Skin epidermis (tissue), 12 donors: ENCODE results near the gene EVC.
A peak's percentile ranks its signal among the peaks of the same experiment; 100 is the strongest.
"Not testable (repeated sequence)": the region's sequence is repeated elsewhere in the genome, so short reads cannot be mapped to it uniquely, and the experiment has no call there.

Experiments
- H3K27ac ChIP-seq, 21 experiments: fragments of 200-600 bp; sonication (generic) in 11 of 21; one replicate each; pipeline ENCODE4 v1.5.0; 2020; ENCODE audit warnings: mild to moderate bottlenecking in 3 of 21, inconsistent platforms in 2 of 21, moderate library complexity in 2 of 21
- H3K4me3 ChIP-seq, 7 experiments: fragments of 200-600 bp; sonication (generic) in 2 of 7; one replicate each; pipeline ENCODE4 v1.5.0; 2020; ENCODE audit warnings: inconsistent platforms in 2 of 7, mild to moderate bottlenecking in 2 of 7, moderate library complexity in 1 of 7

EVC gene

DNA sequence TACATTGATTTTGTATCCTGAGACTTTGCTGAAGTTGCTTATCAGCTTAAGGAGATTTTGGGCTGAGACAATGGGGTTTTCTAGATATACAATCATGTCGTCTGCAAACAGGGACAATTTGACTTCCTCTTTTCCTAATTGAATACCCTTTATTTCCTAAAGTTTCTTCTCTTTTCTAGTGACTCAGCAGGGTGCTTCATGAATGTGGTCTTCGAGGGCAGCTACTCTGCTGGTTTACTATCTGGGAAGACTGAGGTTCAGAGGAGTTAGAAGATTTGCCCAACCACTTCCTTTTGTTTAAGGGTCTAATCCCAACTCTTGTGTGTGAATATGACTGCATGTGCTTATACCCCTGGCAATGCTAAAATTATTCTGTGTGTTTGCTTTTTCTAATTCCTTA lies 17.4 kb downstream of the EVC start:
- H3K4me3 ChIP-seq, H3K27ac ChIP-seq: not testable (repeated sequence)

GRCh38 chr4:5730436-5730835 lies 19.4 kb downstream of the EVC start:
- H3K27ac ChIP-seq, result no peak overlapping the region
- H3K4me3 ChIP-seq, result no peak overlapping the region

DNA sequence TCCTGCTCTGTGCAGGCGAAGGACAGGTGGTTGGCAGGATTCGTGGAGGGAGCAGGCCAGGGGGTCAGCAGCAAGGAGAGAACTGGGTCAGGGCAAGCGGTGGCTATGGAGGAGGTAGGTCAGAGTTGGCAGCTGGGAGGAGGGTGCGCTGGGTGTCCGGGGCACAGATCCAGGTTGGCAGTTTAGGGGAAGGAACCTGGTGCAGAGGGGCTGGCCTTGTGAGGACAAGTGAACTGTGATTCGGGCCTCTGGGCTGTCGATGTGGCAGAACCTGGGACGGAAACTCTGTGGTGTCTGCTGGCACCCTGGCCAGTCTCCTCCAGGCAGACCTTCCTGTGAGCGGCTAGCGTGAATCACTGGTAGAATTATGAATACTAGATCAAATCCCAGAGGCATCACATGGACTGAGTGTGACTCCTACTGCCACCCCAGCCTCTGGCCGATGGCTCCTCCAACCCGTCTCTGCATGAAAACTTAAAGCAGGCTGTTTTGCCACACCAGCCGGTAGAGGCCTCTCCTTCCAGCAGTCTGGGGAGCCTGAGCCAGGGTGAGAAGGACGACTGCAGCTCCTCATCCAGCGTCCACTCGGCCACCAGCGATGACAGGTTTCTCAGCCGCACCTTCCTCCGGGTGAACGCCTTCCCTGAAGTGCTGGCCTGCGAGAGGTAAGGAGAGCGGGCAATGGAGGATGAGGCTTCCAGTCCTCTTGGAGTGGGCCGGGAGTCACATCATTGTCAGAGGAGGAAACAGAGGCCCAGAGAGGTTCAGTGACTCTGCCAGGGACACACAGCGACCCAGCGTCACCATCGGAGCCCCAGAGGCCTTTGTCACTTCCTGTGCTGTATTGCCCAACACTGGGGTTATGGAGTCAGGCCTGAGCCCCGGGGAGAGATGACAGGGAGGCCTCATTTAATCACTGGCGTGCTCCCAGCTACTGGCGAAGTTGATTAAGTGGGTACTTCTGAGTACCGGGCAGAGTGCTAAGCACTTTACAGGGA lies 20.3 kb downstream of the EVC start:
- Histone ChIP-seq H3K27ac (no peak overlapping the region), H3K4me3 (no peak overlapping the region)

GRCh38 chr4:5732158-5732557 lies 21.2 kb downstream of the EVC start:
- no peak overlapping the region for H3K27ac ChIP-seq

DNA sequence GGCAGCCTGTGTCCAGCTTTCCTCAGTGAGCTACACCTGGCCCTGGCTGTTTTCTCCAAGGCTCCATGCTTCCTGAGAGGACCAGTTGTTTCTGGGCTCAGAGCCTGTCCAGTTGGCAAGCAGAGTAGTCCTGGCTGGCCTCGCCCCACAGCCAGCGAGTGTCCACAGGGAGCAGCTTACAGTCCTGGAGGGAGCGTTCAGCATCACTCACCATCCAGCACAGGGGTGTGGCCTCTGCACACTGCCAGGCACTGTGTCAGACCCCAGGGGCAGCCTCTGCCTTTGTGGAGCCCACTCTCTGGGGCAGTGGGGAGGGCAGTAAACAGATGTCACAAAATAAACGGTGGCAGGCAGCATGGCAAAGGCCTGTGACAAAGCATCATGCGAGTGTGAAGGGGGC lies 23.9 kb downstream of the EVC start:
- Histone ChIP-seq H3K4me3 (no peak overlapping the region), H3K27ac (no peak overlapping the region)

More at GRCh38 chr4:5732158-5732557, 21.2 kb downstream of the EVC start:
- H3K4me3 ChIP-seq, result no peak overlapping the region

DNA sequence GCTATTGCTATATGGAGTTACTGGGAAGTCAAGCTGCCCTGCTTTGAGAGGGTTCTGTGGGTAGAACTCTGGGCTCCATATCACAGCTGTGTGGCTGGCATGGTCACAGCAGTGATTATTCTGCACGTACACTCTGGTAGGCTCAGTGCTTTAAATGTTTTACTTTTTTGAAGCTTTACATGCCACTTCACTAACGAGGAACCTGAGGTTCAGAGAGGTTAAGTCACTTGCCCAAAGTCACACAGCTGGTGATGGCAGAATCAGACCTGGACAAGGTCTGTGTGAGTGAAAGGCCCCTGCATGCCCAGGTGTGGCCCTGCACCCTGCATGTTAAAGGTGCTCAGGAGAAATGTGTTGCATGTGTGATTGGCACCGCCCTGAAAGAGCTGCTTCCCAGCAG lies 24.5 kb downstream of the EVC start:
- H3K27ac ChIP-seq, result no peak overlapping the region
- no peak overlapping the region for H3K4me3 ChIP-seq

DNA sequence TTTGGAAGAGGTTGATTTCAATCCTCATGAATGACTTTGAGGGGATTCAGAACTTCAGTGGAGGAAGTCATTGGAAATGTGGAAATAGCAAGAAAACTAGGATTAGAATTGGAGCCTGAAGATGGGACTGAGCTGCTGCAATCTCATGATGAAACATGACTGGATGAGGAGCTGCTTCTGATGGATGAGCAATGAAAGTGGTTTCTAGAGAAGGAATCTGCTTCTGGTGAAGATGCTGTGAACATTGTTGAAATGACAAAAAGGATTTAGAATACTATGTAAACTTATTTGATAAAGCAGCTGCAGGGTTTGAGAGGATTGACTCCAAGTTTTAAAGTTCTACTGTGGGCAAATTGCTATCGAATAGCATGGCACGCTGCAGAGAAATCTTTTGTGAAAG lies 27.1 kb downstream of the EVC start:
- H3K4me3 ChIP-seq, result no peak overlapping the region
- H3K27ac ChIP-seq, result no peak overlapping the region

- H3K27ac ChIP-seq, result no peak overlapping the region
- H3K4me3 ChIP-seq, result no peak overlapping the region
These were observed 31.4 kb downstream of the EVC start for GRCh38 chr4:5742388-5742787.

- Histone ChIP-seq H3K27ac (no peak overlapping the region), H3K4me3 (no peak overlapping the region)
These were observed 32.0 kb downstream of the EVC start for GRCh38 chr4:5742968-5743367.

DNA sequence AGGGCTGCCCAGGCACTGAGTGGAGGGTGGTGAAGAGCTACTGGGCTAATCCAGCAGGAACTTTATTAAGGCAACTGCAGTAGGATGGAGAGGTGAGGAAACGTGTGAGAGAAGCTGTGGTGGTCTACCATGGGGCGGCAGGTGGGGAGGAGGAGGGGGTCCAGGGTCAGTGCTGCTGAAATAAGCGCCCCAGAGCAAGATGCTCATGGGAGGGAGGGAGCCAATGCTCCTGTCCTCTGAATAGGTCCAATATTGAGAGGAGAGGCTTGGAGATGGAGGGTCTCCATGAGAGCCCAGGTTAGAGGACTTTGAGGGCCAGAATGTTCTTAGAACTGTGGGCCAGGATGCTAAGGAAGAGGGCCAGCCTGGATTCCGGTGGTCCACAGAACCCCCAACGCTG lies 35.2 kb downstream of the EVC start:
- Histone ChIP-seq H3K4me3 (no peak overlapping the region), H3K27ac (peak overlapping the region in 5 of 21 experiments; percentile 1 to 75 (median 60))

GRCh38 chr4:5746829-5747737 lies 36.1 kb downstream of the EVC start:
- peak overlapping the region in 12 of 21 experiments; percentile 8 to 77 (median 58) for H3K27ac ChIP-seq
- no peak overlapping the region for H3K4me3 ChIP-seq

- Histone ChIP-seq H3K27ac (peak overlapping the region in 9 of 21 experiments; percentile 3 to 77 (median 55)), H3K4me3 (no peak overlapping the region)
These were observed 36.9 kb downstream of the EVC start for GRCh38 chr4:5747738-5748375.

GRCh38 chr4:5749568-5749967 lies 38.6 kb downstream of the EVC start:
- Histone ChIP-seq H3K4me3 (no peak overlapping the region), H3K27ac (peak overlapping the region in 7 of 21 experiments; percentile 1 to 53 (median 43))

GRCh38 chr4:5750052-5750945 lies 39.3 kb downstream of the EVC start:
- Histone ChIP-seq H3K4me3 (no peak overlapping the region), H3K27ac (peak overlapping the region in 7 of 21 experiments; percentile 2 to 61 (median 49))

DNA sequence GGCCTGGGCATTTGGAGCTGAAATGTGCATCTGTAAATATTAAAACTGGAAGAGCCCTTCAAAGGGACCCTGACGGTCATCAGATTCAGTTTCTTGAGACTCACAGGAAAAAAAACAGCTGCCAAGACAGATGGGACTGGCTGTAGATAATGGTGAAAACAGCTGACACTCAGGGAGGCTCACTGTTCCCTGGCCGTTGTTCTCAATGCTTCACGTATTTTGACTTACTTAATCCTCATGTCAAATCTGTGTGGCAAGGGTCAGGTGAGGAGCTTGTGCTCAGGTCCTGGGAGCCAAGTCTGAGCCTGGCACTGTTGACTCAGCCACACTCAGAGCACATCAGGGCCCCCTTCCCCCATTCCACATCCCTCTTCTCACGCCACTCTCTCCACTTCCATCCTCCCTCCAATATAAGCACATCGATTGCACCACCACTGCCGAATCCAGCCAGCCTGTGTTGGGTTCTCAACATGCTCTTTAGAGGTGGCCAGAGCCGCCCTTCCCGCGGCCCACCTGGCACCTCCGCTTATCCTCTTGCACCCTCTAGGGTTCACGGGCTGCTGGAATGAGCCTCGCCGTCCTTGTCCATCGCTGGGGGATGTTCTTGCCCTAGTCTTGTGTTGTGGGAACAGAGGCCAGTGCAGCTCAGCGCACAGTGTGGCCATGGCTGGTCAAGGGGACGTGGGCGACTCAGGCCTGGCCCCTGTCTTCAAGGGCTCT lies 40.1 kb downstream of the EVC start:
- H3K4me3 ChIP-seq, result no peak overlapping the region
- peak overlapping the region in 8 of 21 experiments; percentile 3 to 63 (median 32) for H3K27ac ChIP-seq

DNA sequence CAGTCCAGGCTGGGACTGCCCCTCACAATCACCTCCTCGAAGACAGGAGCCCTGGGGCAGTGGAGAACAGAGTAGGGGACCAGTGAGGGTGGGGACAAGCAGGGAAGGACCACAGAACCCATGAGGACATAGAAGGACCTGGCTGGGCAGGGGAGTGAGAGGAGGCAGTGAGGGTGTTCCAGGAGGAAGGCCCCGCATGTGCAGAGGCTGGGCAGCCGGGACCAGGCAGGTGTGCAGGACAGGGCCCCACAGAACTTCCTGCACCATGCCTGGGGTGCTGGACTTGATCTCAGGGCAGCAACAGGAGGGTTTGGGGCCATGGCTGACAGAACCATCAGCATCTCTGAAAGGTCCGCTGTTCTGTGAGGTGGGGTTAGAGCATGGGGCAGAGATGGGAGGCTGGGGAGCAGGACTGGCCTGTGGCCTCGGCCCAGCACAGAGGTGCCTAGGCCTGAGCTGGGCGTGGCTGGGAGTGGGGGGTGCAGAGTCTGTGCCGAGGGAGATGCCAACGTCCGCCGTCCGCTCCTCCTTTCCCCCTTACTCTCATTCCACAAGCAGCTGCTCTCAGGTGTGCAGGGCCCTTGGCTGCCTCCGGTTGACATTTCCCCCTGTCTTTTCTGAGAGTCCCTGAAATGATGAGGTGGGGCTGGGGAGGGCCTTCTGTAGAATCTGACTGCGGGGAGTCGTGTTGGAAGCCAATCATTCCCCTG lies 40.8 kb downstream of the EVC start:
- H3K27ac ChIP-seq, result peak overlapping the region in 7 of 21 experiments; percentile 3 to 63 (median 42)
- H3K4me3 ChIP-seq, result no peak overlapping the region

- Histone ChIP-seq H3K4me3 (no peak overlapping the region), H3K27ac (peak overlapping the region in 4 of 21 experiments; percentile 3 to 61 (median 38))
These were observed 41.6 kb downstream of the EVC start for GRCh38 chr4:5752376-5753184.
